GM18951 (cell line): ENCODE measurements around the gene SLFN12L.
"Not testable (repeated sequence)": the region's sequence is repeated elsewhere in the genome, so short reads cannot be mapped to it uniquely, and the experiment has no call there.

Experiments used
- POLR2A ChIP-seq: IDR thresholded peaks from 4 replicates; pipeline ENCODE4 v1.6.1; 2011; ENCODE audit warnings: mild to moderate bottlenecking; ENCODE audit not compliant: insufficient read length, insufficient read depth; ENCODE audit errors: extremely low read depth
- in situ Hi-C: fragments of 300-500 bp; cut with MboI; formaldehyde crosslinking; loops from one replicate; pipeline ENCODE4 v1.12.0; 2022; ENCODE audit warnings: low sequenced_read_pairs, mixed read lengths, inconsistent platforms; ENCODE audit not compliant: unreplicated experiment

Gene SLFN12L

DNA sequence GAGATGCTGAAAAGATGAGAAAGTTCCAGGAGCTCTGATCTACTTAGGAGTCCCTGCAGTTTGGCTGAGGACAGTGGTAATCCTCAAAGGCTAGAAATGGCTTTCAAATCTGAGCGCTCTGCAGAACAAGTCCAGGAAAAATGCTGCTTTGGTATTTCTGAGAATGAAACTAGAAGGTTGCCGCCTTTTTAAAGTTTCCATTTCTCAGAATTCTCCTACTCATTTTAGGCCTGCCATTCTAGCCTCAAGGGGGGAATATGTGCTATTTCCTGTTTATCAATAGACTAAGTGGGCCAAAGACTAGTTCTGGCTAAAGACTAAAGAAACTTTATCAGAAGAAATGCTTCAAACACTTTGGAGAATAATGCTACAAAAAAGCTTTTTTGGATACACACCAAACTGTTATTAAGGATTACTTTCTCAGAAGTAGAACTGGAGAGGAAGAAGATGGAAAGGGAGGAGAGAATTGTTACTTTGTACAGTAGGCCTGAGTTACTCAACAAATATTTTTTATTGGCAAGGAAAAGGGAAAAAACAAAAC, at the start of gene SLFN12L:
TSS of gene SLFN12L (minus strand) at position 78 of the 541 bp plus-strand sequence. CDS start 15,314 bp downstream, outside the sequence.
- peak; percentile 58 for TF ChIP-seq POLR2A
- in situ Hi-C loops: loop anchor here (5.0 to 10.0 kb wide), 2 partner anchors 225 to 363 kb away; no protein-coding TSS in a partner anchor

DNA sequence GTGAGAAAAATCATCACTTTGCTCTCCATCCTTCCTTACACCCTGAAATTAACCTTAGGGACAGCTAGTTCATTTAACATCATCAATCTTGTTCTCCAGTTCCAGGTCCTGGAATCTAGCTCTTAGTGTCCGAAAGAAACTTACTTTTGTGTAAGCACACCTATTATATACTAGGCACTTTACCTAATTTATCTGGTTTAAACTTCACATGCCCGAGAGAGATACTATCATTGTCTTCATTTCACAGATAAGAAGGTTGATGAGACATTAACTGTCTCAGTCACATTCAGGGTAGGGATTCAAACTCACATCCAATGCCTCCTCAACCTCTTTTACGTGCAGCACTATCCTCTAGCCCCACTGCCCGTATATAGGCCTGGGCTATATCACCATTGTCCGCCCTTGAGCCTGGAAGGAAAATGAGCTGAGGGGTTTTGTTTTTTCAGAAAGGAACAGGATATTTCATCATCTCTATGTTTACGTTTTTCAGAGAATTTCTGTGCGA, 49.1 kb upstream of the SLFN12L start:
- TF ChIP-seq POLR2A: no peak
- in situ Hi-C loops: no loop called here

DNA sequence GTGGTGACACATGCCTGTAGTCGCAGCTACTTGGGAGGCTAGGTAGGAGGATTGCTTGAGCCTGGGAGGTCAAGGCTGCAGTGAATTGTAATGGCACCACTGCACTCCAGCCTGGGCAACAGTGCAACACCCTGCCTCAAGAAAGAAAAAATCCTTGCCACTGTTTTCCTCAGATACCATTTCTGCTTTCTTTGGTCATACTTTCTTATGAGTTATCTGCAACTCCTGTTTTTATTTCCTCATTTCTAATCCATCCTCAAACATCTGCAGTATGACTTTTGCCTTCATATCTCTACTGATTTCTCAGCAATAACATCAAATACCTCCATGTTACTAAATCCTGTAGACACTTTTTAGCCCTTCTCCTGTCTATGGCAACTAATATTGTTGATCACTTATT, 46.6 kb upstream of the SLFN12L start:
- in situ Hi-C loops: no loop called here
- TF ChIP-seq POLR2A: no peak

DNA sequence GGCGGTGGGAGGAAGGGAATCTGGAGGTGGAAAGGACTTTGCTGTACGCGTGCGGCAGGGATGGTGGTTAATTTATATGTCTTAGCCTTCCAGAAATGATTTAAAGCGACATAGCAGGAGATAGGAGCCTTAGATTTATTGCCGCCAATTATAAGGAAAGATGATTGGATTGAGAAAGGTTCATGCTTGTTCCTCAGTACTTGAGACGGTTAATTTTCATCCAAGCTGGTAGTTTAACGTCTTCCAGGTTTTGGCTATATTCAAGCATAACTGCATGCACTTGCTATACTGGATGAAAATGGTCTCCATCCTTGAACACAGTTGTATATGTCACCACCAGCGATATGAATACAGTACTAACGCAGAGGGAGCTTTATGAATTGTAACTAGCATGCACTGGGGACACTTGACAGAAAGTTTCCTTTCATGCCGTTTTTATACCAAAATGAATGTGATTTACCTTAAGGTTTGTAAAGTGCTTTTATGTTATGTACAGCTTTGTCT, 41.5 kb upstream of the SLFN12L start:
- in situ Hi-C loops: no loop called here
- no peak for TF ChIP-seq POLR2A

- in situ Hi-C loops: no loop called here
- peak; percentile 87 for TF ChIP-seq POLR2A
Observed at GRCh38 chr17:35578197-35578928, 40.9 kb upstream of the SLFN12L start, which contains the start of gene PEX12. TSS of gene PEX12 (minus strand) at chr17:35578571. CDS start at chr17:35578021, 550 bp downstream.

- no peak for TF ChIP-seq POLR2A
- in situ Hi-C loops: no loop called here
Observed at GRCh38 chr17:35577830-35578196, 40.3 kb upstream of the SLFN12L start.

- TF ChIP-seq POLR2A: no peak
- in situ Hi-C loops: no loop called here
Observed at GRCh38 chr17:35575759-35576158, 38.3 kb upstream of the SLFN12L start.

DNA sequence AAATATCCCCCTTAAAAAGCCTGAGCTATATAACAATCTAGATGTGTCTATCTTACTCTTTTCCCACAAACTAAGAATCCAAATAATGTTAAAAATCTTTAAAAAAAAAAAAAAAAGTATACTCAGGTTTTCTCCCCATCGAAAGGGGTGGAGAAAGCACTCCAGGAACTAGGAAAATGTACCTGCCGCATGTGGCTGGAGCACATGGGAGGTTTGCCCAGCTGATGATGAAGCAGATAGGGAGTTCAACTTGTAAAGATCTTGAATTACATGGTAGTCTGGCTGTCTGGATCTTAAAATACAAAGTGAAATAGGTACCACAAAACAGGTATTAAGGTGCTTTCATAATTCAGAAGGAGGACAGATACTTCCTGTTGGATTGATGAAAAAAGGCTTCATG, 31.9 kb upstream of the SLFN12L start:
- in situ Hi-C loops: no loop called here
- no peak for TF ChIP-seq POLR2A

DNA sequence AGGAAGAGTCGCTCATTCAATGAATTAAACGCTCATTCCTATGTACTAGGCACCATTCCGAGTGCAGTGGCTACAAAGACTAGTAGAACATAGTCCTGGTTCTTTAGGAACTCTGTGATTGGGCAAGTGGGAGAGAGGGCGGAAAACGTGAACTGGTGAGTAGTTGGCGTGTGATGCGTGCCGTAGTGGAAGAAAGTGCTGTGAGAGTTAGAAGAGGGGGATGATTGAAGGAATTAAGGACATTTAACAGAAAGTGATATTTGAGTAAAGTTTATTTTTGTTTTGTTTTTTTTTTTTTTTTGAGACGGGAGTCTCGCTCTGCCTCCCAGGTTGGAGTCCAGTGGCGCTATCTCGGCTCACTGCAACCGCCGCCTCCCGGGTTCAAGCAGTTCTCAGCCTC, 31.1 kb upstream of the SLFN12L start:
- no peak for TF ChIP-seq POLR2A
- in situ Hi-C loops: no loop called here

GRCh38 chr17:35566968-35567367, 29.5 kb upstream of the SLFN12L start:
- TF ChIP-seq POLR2A: no peak
- in situ Hi-C loops: no loop called here

GRCh38 chr17:35563181-35563580, 25.7 kb upstream of the SLFN12L start:
- in situ Hi-C loops: not testable (repeated sequence)

DNA sequence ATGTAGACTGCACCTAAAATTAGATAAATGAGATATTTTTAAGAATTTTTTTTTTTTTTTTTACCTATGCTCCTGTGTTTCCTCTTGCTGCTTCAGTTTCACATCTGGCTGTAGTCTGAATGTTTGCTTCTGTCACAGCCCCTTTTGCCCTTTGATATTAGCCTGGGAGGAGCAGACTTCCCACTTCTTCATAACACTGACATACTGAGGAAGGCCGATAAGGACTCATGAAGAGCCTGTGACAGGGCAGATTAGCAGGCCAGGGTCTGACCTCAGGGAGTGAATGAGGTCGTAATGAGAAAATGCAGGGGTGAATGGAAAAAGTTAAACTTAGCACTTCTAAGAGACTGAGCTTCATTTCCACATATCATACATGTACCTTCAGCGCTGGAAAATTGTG, 23.2 kb upstream of the SLFN12L start, which contains the start of gene SLFN14:
TSS of gene SLFN14 (minus strand) at position 117 of the 400 bp plus-strand sequence. CDS start 2,757 bp downstream, outside the sequence.
- TF ChIP-seq POLR2A: no peak
- in situ Hi-C loops: no loop called here

- TF ChIP-seq POLR2A: no peak
Observed at GRCh38 chr17:35559495-35560210, 22.2 kb upstream of the SLFN12L start.

DNA sequence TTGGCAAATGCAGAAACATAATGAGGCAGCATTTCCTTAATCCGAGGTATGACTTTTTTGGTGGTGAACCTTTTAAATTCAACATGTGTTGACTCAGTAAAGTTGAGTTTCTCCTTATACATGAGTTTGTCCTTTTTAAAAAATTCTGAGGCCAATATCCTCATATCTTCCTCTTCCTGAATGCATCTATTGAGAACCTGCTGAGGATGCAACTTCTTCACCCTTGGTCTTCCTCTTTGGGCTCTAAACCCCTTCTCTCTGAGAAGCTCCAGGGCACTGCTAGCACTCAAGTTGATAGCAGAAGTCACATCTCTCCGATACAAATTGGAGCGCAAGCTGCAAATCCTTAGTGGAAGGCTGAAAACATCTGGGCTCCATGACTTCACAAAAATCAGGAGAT, 19.9 kb upstream of the SLFN12L start:
- no peak for TF ChIP-seq POLR2A
- in situ Hi-C loops: no loop called here

More at GRCh38 chr17:35559495-35560210, 22.2 kb upstream of the SLFN12L start:
- in situ Hi-C loops: no loop called here

- no peak for TF ChIP-seq POLR2A
- in situ Hi-C loops: no loop called here
Observed at GRCh38 chr17:35555691-35556090, 18.2 kb upstream of the SLFN12L start.
